OCI-LY3 (cell line): ENCODE measurements around the gene CEP44.

ENCODE experiments used
- EZH2phosphoT487 ChIP-seq: fragments of 200-600 bp; shearing (Covaris generic); IDR thresholded peaks from 2 replicates; pipeline ENCODE4 v1.6.1; 2018; ENCODE audit warnings: antibody characterized with exemption, mixed run types, low read depth
- TF ChIP-seq, protein P1 (sequence below): fragments of 200-600, 300-600 bp; sonication (generic); IDR thresholded peaks from 2 replicates; pipeline ENCODE4 v1.5.1; 2014; ENCODE audit warnings: antibody characterized with exemption, low read length, low read depth

DNA sequence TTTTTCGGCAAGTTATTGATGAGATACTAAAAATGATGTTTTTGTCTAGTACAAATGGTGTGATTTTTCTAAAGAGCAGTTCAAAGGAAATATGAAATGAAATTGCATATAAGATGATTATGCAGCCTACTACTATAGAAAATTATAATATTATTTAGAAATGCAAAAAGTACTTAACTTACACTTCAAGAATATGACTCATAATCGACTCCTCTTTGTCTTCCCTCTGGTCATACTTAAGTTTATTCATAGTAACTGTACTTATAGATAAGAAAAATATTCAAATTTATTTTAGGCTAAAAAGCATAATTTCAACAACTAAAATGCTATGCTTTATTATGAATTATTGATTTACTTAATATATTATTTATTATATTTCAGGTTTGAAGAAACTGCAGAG, 33.2 kb downstream of the CEP44 start:
- TF ChIP-seq, protein P1, sequence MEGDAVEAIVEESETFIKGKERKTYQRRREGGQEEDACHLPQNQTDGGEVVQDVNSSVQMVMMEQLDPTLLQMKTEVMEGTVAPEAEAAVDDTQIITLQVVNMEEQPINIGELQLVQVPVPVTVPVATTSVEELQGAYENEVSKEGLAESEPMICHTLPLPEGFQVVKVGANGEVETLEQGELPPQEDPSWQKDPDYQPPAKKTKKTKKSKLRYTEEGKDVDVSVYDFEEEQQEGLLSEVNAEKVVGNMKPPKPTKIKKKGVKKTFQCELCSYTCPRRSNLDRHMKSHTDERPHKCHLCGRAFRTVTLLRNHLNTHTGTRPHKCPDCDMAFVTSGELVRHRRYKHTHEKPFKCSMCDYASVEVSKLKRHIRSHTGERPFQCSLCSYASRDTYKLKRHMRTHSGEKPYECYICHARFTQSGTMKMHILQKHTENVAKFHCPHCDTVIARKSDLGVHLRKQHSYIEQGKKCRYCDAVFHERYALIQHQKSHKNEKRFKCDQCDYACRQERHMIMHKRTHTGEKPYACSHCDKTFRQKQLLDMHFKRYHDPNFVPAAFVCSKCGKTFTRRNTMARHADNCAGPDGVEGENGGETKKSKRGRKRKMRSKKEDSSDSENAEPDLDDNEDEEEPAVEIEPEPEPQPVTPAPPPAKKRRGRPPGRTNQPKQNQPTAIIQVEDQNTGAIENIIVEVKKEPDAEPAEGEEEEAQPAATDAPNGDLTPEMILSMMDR, result no peak
- no peak for TF ChIP-seq EZH2phosphoT487
